Ammon's horn (tissue), 1 donor: Measurements from ENCODE around the gene PCP2.

Experiments used
- DNase-seq: peaks from one replicate; pipeline ENCODE4 v3.0.0-alpha.2; 2016; ENCODE audit warnings: low spot score

PCP2 gene

GRCh38 chr19:7638802-7639465, 5.4 kb upstream of the PCP2 start:
- DNase-seq, result no peak

- DNase-seq, result peak; percentile 29
Observed at GRCh38 chr19:7637374-7638256, 4.1 kb upstream of the PCP2 start.

- peak; percentile 30 for DNase-seq
Observed at GRCh38 chr19:7636691-7637373, 3.3 kb upstream of the PCP2 start, which contains the start of gene STXBP2. Gene STXBP2, plus strand, starts transcription at chr19:7637110. Its CDS starts 40 bp downstream, at chr19:7637150.

GRCh38 chr19:7636317-7636690, 2.8 kb upstream of the PCP2 start:
- DNase-seq, result no peak

- no peak for DNase-seq
Observed at GRCh38 chr19:7635670-7636069, 2.2 kb upstream of the PCP2 start.

GRCh38 chr19:7632340-7633203, 947 bp downstream of the PCP2 start:
- no peak for DNase-seq

GRCh38 chr19:7631577-7631976, 1.9 kb downstream of the PCP2 start:
- DNase-seq, result no peak

GRCh38 chr19:7629347-7630054, 4.0 kb downstream of the PCP2 start, which contains the start of the genes PET100 and XAB2:
Gene PET100, plus strand, starts transcription at chr19:7629793. Its CDS starts 41 bp downstream, at chr19:7629834.
Gene XAB2, minus strand, starts transcription at chr19:7629545. Its CDS starts 18 bp downstream, at chr19:7629527.
- peak; percentile 99 for DNase-seq

- DNase-seq, result no peak
Observed at GRCh38 chr19:7628589-7629311, 4.8 kb downstream of the PCP2 start.

GRCh38 chr19:7627166-7627565, 6.4 kb downstream of the PCP2 start:
- DNase-seq, result no peak

GRCh38 chr19:7625763-7626372, 7.7 kb downstream of the PCP2 start:
- DNase-seq, result no peak

- no peak for DNase-seq
Observed at GRCh38 chr19:7624810-7625209, 8.7 kb downstream of the PCP2 start.

GRCh38 chr19:7623725-7624603, 9.6 kb downstream of the PCP2 start:
- no peak for DNase-seq

GRCh38 chr19:7622933-7623685, 10.4 kb downstream of the PCP2 start:
- DNase-seq, result no peak

GRCh38 chr19:7620442-7621412, 12.8 kb downstream of the PCP2 start:
- DNase-seq, result no peak

- no peak for DNase-seq
Observed at GRCh38 chr19:7619671-7620441, 13.7 kb downstream of the PCP2 start.
